Nephron progenitor cell (in vitro differentiated cells): Measurements from ENCODE around the gene RAMP1.

Experiments used
- DNase-seq: peaks from one replicate; pipeline ENCODE4 v3.0.0; 2021
- H3K27ac Mint-ChIP-seq: 2 replicates; pipeline ENCODE4 v1.8.0; 2021; ENCODE audit warnings: mild to moderate bottlenecking, moderate library complexity, mixed read lengths
- H3K27me3 Mint-ChIP-seq: 2 replicates; pipeline ENCODE4 v1.8.0; 2021; ENCODE audit warnings: mild to moderate bottlenecking, low read depth, mixed read lengths; ENCODE audit not compliant: poor library complexity
- H3K36me3 Mint-ChIP-seq: 2 replicates; pipeline ENCODE4 v1.8.0; 2021; ENCODE audit warnings: low read depth, mixed read lengths
- H3K4me1 Mint-ChIP-seq: 2 replicates; pipeline ENCODE4 v1.8.0; 2021; ENCODE audit warnings: mixed read lengths
- H3K4me3 Mint-ChIP-seq: 2 replicates; pipeline ENCODE4 v1.8.0; 2021; ENCODE audit warnings: mild to moderate bottlenecking, moderate library complexity, mixed read lengths
- H3K9me3 Mint-ChIP-seq: 2 replicates; pipeline ENCODE4 v1.8.0; 2021; ENCODE audit warnings: mild to moderate bottlenecking, moderate library complexity, mixed read lengths
- TF ChIP-seq, protein P1 (sequence below): fragments of 200-600 bp; sonication (generic); IDR thresholded peaks from 2 replicates; pipeline ENCODE4 v1.5.0; 2021; ENCODE audit warnings: antibody characterized with exemption

The RAMP1 gene

DNA sequence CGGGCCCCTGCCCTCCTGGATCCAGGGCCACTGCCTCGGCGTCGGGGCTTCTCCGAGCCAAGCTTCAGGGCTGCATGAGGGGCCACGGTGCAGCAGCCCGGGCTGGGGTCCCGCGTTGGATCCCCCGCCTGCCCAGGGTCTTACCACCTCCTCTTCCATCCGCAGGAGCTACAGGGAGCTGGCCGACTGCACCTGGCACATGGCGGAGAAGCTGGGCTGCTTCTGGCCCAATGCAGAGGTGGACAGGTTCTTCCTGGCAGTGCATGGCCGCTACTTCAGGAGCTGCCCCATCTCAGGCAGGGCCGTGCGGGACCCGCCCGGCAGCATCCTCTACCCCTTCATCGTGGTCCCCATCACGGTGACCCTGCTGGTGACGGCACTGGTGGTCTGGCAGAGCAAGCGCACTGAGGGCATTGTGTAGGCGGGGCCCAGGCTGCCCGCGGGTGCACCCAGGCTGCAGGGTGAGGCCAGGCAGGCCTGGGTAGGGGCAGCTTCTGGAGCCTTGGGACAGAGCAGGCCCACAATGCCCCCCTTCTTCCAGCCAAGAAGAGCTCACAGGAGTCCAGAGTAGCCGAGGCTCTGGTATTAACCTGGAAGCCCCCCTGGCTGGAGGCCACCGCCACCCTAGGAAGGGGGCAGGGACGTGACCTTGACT, 52.1 kb downstream of the RAMP1 start:
- Mint-ChIP-seq H3K4me1 (no peaks in the 10 kb centered on the region), H3K4me3 (no peak overlapping the region), H3K36me3 (peaks cover 7% of the 10 kb centered on the region), H3K27me3 (peaks cover 9% of the 10 kb centered on the region), H3K9me3 (peaks cover 25% of the 10 kb centered on the region), H3K27ac (no peak overlapping the region)
- TF ChIP-seq, protein P1, sequence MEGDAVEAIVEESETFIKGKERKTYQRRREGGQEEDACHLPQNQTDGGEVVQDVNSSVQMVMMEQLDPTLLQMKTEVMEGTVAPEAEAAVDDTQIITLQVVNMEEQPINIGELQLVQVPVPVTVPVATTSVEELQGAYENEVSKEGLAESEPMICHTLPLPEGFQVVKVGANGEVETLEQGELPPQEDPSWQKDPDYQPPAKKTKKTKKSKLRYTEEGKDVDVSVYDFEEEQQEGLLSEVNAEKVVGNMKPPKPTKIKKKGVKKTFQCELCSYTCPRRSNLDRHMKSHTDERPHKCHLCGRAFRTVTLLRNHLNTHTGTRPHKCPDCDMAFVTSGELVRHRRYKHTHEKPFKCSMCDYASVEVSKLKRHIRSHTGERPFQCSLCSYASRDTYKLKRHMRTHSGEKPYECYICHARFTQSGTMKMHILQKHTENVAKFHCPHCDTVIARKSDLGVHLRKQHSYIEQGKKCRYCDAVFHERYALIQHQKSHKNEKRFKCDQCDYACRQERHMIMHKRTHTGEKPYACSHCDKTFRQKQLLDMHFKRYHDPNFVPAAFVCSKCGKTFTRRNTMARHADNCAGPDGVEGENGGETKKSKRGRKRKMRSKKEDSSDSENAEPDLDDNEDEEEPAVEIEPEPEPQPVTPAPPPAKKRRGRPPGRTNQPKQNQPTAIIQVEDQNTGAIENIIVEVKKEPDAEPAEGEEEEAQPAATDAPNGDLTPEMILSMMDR, result no peak
- DNase-seq, result no peak

DNA sequence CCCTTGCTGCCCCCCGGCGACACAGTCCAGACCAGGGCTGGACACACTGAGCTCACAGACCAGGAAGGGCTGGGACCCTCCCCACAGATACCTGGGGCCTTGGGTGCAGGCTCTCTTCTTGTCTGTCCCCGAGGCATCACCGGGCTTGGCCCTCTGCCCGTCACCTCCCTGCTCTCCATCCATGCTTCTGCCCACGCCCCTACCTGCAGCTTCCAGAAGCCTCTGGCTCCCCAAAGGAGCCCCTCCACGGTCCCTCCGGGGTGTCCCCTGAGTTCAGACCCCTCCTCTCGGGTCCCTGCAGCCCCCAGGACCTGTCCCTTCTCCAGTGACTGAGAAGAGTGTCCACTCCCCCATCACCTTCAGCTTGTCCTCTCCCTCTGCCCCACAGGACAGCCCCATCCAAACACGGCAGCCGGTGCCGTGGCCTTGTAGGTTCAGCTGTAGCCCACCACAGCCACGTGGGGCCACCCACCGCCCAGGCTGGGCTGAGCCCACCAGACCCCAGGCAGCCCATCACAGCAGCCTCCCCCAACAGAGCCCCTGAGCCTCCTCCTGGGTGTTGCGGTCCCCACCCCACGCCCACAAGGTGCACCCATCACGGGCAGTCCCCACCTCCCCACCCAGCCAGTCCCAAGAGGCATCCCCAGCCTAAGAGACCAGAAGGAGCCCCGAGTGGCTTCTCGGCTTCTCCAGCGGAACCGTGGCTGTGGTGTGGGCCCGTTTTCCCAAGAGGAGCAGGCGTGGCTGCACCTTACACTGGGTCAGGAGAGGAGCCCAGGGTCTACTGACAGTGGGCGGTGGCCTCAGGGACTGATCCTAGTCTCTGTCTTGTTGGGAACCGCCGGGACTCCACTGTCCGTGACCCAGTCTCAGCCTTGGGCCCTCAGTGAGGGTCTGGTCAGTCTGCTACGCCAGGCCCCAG, 53.1 kb downstream of the RAMP1 start:
- peaks cover 17% of the 10 kb centered on the region for H3K9me3 Mint-ChIP-seq

DNA sequence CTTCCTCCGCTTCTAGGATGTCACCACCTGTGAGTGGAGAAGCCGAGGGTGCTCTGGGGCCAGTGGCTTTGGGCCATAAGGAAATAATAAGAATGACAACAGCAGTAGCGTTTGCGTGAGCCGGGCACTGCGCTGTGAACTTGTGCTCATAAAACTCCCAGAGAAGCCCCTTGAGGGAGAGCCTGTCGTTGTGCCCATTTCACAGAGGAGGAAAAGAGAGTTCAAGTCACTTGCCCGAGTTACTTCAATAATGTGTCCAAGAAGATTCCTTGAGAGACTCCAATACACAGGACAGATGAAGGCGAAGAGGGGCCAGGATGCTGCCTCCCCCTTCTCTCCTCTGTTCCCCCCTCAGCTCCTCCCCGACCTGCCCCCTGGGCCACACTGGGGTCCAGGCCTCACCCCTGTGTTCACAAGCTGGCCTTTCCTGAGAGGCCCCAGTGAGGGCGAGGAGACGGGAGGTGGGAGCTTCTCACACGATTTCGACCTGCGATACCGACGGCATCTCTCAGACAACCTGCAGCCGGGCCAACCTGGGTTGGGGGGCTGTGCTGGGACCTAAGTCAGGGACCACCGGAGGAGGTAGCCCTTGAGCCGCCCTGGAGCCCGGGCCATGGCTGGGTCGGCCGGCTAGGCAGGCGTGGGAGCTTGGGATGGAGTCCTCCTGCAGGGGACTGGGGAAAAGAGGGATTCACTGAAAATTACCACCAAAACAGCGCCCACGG, 53.9 kb downstream of the RAMP1 start:
- H3K36me3 Mint-ChIP-seq, result no peaks in the 10 kb centered on the region
- peaks cover 9% of the 10 kb centered on the region for H3K9me3 Mint-ChIP-seq
- no peaks in the 10 kb centered on the region for H3K4me1 Mint-ChIP-seq
- no peak overlapping the region for H3K4me3 Mint-ChIP-seq
- H3K27ac Mint-ChIP-seq, result no peak overlapping the region
- no peak for DNase-seq
- TF ChIP-seq, protein P1, result no peak
- H3K27me3 Mint-ChIP-seq, result peaks cover 9% of the 10 kb centered on the region

More for the DNA sequence above, 53.1 kb downstream of the RAMP1 start:
- TF ChIP-seq, protein P1, result no peak
- DNase-seq, result no peak
- Mint-ChIP-seq H3K27ac (no peak overlapping the region), H3K27me3 (peaks cover 9% of the 10 kb centered on the region), H3K4me3 (no peak overlapping the region), H3K4me1 (no peaks in the 10 kb centered on the region), H3K36me3 (peaks cover under 1% of the 10 kb centered on the region)

DNA sequence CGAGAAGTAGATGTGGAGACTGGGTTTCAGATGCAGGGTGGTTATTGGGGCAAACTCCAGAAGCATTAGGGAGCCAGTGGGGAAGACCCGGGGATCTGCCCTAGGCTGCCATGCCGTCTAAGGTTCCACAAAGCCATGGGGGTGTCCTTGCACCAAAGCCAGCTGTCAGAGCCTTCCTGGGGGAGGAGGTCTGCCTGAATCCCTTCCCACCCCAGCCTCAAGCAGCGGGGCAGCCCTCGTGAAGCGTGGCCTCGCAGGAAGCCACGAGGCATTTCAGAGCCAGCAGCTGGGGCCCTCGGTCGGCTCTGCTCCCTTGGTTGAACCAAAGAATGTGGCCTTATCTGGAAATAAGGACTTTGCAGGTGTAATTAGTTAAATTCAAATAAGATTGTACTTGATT, 56.2 kb downstream of the RAMP1 start:
- Mint-ChIP-seq H3K36me3 (no peaks in the 10 kb centered on the region), H3K27ac (no peak overlapping the region), H3K4me1 (no peaks in the 10 kb centered on the region), H3K9me3 (peaks cover 4% of the 10 kb centered on the region), H3K4me3 (no peak overlapping the region), H3K27me3 (peaks cover 10% of the 10 kb centered on the region)
- no peak for DNase-seq
- TF ChIP-seq, protein P1, result no peak

DNA sequence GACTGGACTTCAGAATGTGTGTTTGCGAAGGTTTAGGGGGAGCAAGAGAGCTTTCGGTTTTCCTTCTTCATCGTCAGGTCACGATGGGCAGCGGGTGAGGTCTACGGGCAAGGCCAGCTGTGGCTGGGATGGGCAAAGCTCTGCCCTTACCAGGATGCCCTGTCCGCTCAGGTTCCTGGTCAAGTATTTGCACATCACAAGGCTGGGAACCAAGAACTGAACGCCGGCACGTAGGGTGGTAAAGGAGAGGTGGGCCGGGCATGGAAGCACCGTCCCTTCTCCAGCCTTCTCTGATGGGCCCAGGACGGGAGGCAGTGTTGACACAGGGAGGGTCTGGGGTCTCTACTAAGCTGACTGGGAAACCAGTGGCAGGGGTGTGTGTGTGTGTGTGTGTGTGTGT, 56.9 kb downstream of the RAMP1 start:
- peaks cover 8% of the 10 kb centered on the region for H3K27me3 Mint-ChIP-seq
- H3K4me1 Mint-ChIP-seq, result no peaks in the 10 kb centered on the region
- H3K27ac Mint-ChIP-seq, result no peak overlapping the region
- no peak for DNase-seq
- H3K4me3 Mint-ChIP-seq, result no peak overlapping the region
- no peaks in the 10 kb centered on the region for H3K36me3 Mint-ChIP-seq
- TF ChIP-seq, protein P1, result no peak
- no peaks in the 10 kb centered on the region for H3K9me3 Mint-ChIP-seq
